Heart left ventricle (tissue), 13 donors: Measurements from ENCODE around the gene AJUBA.

ENCODE experiments used
- CTCF ChIP-seq, 12 donors: fragments of 200-600 bp; sonication (generic) in 4 of 12; IDR thresholded peaks; one replicate each; pipeline versions ENCODE4 v1.5.0 to v1.8.0; 2018 to 2022; ENCODE audit warnings: antibody characterized with exemption in 12 of 12, mild to moderate bottlenecking in 5 of 12
- POLR2A ChIP-seq, 2 donors: fragments of 450-650 bp; IDR thresholded peaks; one replicate each; pipeline ENCODE4 v1.6.1; 2017; ENCODE audit warnings: antibody characterized with exemption in 2 of 2, mild to moderate bottlenecking in 2 of 2, moderate library complexity in 2 of 2
- donor health status: ischemic (EF 13 %, LVEDD 7.1; RV severe dilation, severe dysfunction).
- donor health status: DM: no; HTN: yes; CAD: no.
- donor health status: DM: no; HTN: no; CAD: no.
- donor health status: ischemic (EF 25% LVEDD 6.9; RV normal size, moderate dysfunction).
- donor health status: ischemic (EF 25% LVEDD 5.7; RV mildly dilated, moderate dysfunction).
- donor health status: ischemic (EF 35%, LVEDD 5.7; RV mildly dilated, moderate dysfunction).
- donor health status: nonischemic (EF 11% LVEDD 7.7; RV severe dilation, severe dysfunction).
- donor health status: DM: yes; HTN: yes; CAD: no.
- donor health status: PGD.
- donor health status: ischemic (EF 29% LVEDD 5.4; RV normal size, mild dysfunction).
- donor health status: nonischemic (EF 23%, LVEDD 6.1; RV moderate dilation, normal function).

- no peak for TF ChIP-seq CTCF (IDR thresholded peaks at IDR 0.05)
- TF ChIP-seq POLR2A (IDR thresholded peaks at IDR 0.05) = no peak
Observed at GRCh38 chr14:22923746-22924145, 58.6 kb downstream of the AJUBA start.
